K562 (cell line): ENCODE data around the gene HOXB5. TPM values are rescaled to one million over a fixed set of nuclear protein-coding genes. Genes with fewer than 3 reads are reported as not detected.

Experiments used
- ARID2 ChIP-seq: fragments of 450-650 bp; IDR thresholded peaks from 2 replicates; pipeline ENCODE4 v1.6.1; 2017; ENCODE audit warnings: antibody characterized with exemption, mild to moderate bottlenecking
- CBFA2T2 ChIP-seq: fragments of 450-650 bp; conservative IDR thresholded peaks from 2 replicates; pipeline ENCODE4 v1.6.1; 2017; ENCODE audit warnings: mild to moderate bottlenecking
- CBX3 ChIP-seq, 2 experiments: IDR thresholded peaks; 1 replicate in 1 of 2; 2 replicates in 1 of 2; pipeline ENCODE4 v1.6.1; 2012; ENCODE audit warnings: inconsistent platforms in 2 of 2, low read length in 2 of 2, borderline replicate concordance in 1 of 2, control low read depth in 1 of 2
- CTCFL ChIP-seq: IDR thresholded peaks from 2 replicates; pipeline ENCODE4 v1.6.1; 2011; ENCODE audit warnings: borderline replicate concordance, low read depth, mild to moderate bottlenecking, moderate library complexity, low read length; ENCODE audit not compliant: insufficient read depth, poor library complexity, severe bottlenecking
- EWSR1 ChIP-seq: fragments of 450-650 bp; IDR thresholded peaks from 2 replicates; pipeline ENCODE4 v1.6.1; 2018; ENCODE audit warnings: borderline replicate concordance, mild to moderate bottlenecking, low read depth, moderate library complexity; ENCODE audit not compliant: partially characterized antibody
- FOXA1 ChIP-seq: fragments of 450-650 bp; IDR thresholded peaks from 2 replicates; pipeline ENCODE4 v1.6.1; 2016; ENCODE audit warnings: mild to moderate bottlenecking, borderline replicate concordance
- MTA2 ChIP-seq: fragments of 450-650 bp; IDR thresholded peaks from 2 replicates; pipeline ENCODE4 v1.6.1; 2016; ENCODE audit warnings: low read depth
- NFE2 ChIP-seq: IDR thresholded peaks from 2 replicates; pipeline ENCODE4 v1.6.1; 2014; ENCODE audit warnings: antibody characterized with exemption, low read depth
- PTBP1 ChIP-seq: fragments of 200-400 bp; formaldehyde crosslinking; IDR thresholded peaks from 2 replicates; pipeline ENCODE4 v1.6.1; 2017; ENCODE audit warnings: low read depth, low read length
- SETDB1 ChIP-seq: IDR thresholded peaks from one replicate; pipeline ENCODE4 v1.6.1; 2012; ENCODE audit warnings: low read length, control low read depth, inconsistent platforms
- SREBF1 ChIP-seq: fragments of 150-350 bp; IDR thresholded peaks from 2 replicates; pipeline ENCODE4 v1.6.1; 2014; ENCODE audit warnings: antibody characterized with exemption, low read depth, low read length, borderline replicate concordance
- ZBTB8A ChIP-seq: fragments of 450-650 bp; IDR thresholded peaks from 2 replicates; pipeline ENCODE4 v1.6.1; 2018; ENCODE audit warnings: mild to moderate bottlenecking, moderate library complexity; ENCODE audit not compliant: partially characterized antibody
- ZKSCAN8 ChIP-seq: fragments of 200-800 bp; sonication (Bioruptor generic); IDR thresholded peaks from 2 replicates; pipeline ENCODE4 v1.6.1; 2016; ENCODE audit warnings: missing genetic modification characterization, missing compliant biosample characterization
- ZNF133 ChIP-seq: fragments of 250-450 bp; sonication (Bioruptor Pico); IDR thresholded peaks from 2 replicates; pipeline ENCODE4 v1.4.0; 2020; ENCODE audit warnings: mild to moderate bottlenecking
- ZNF277 ChIP-seq: fragments of 250-450 bp; sonication (Bioruptor Pico); IDR thresholded peaks from 2 replicates; pipeline ENCODE4 v1.8.0; 2022; ENCODE audit warnings: inconsistent platforms, mild to moderate bottlenecking, moderate library complexity, borderline replicate concordance
- polyA plus RNA-seq, 8 experiments: library from polyadenylated mRNA; depleted of rRNA in 4 of 8; stranded (reverse) in 5 of 8; unstranded in 3 of 8; fragments of >200 nt; fragmentation: Nextera tagmentation in 2 of 8; fragmentation: Illumina TruSeq in 1 of 8; extraction: Ambion mirVana in 2 of 8; extraction: Trizol in 1 of 8; gene quantifications; 2 replicates each; pipeline versions ENCODE4 v1.2.1 to v1.2.3, GENCODE V29; 2011 to 2014; ENCODE audit warnings: inconsistent platforms in 1 of 8, missing spikeins in 1 of 8
- total RNA-seq, 7 experiments: library from RNA; depleted of rRNA in 6 of 7; stranded (reverse); fragments of >200 nt in 6 of 7; fragmentation: Illumina TruSeq in 2 of 7; extraction: Trizol in 2 of 7; gene quantifications; 2 replicates each; pipeline versions ENCODE4 v1.2.1 to v1.2.3, GENCODE V29; 2011 to 2021; ENCODE audit warnings: low replicate concordance in 1 of 7
- TF ChIP-seq, protein P1 (sequence below): fragments of 450-650 bp; formaldehyde crosslinking; IDR thresholded peaks from 2 replicates; pipeline ENCODE4 v1.4.0; 2022; ENCODE audit warnings: mild to moderate bottlenecking, moderate library complexity
- TF ChIP-seq, protein P2 (sequence below): fragments of 250-450 bp; sonication (Bioruptor Pico); IDR thresholded peaks from 2 replicates; pipeline ENCODE4 v1.4.0; 2020; ENCODE audit warnings: mild to moderate bottlenecking, moderate library complexity, borderline replicate concordance
- TF ChIP-seq, protein P3 (sequence below), 2 experiments: fragments of 250-450 bp in 1 of 2; fragments of 450-650 bp in 1 of 2; sonication (Bioruptor Pico) in 1 of 2; IDR thresholded peaks; 2 replicates each; pipeline versions ENCODE4 v1.6.1 to v1.8.0; 2016 to 2021; ENCODE audit warnings: mild to moderate bottlenecking in 2 of 2, moderate library complexity in 2 of 2, missing compliant biosample characterization in 1 of 2, missing genetic modification characterization in 1 of 2

Gene HOXB5
- total and polyA plus RNA-seq, 9 of the 15 experiments (the other 6 are each of a cell fraction or from before 2014, with no cell fraction given) = 0.24 to 2.7 (median 0.65) TPM

- peak; percentile 78 for TF ChIP-seq CBFA2T2
- no peak for TF ChIP-seq ARID2
- TF ChIP-seq, protein P1, sequence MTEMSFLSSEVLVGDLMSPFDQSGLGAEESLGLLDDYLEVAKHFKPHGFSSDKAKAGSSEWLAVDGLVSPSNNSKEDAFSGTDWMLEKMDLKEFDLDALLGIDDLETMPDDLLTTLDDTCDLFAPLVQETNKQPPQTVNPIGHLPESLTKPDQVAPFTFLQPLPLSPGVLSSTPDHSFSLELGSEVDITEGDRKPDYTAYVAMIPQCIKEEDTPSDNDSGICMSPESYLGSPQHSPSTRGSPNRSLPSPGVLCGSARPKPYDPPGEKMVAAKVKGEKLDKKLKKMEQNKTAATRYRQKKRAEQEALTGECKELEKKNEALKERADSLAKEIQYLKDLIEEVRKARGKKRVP (CRISPR knock-in tag) = no peak
- no peak for TF ChIP-seq FOXA1
- TF ChIP-seq, protein P2, sequence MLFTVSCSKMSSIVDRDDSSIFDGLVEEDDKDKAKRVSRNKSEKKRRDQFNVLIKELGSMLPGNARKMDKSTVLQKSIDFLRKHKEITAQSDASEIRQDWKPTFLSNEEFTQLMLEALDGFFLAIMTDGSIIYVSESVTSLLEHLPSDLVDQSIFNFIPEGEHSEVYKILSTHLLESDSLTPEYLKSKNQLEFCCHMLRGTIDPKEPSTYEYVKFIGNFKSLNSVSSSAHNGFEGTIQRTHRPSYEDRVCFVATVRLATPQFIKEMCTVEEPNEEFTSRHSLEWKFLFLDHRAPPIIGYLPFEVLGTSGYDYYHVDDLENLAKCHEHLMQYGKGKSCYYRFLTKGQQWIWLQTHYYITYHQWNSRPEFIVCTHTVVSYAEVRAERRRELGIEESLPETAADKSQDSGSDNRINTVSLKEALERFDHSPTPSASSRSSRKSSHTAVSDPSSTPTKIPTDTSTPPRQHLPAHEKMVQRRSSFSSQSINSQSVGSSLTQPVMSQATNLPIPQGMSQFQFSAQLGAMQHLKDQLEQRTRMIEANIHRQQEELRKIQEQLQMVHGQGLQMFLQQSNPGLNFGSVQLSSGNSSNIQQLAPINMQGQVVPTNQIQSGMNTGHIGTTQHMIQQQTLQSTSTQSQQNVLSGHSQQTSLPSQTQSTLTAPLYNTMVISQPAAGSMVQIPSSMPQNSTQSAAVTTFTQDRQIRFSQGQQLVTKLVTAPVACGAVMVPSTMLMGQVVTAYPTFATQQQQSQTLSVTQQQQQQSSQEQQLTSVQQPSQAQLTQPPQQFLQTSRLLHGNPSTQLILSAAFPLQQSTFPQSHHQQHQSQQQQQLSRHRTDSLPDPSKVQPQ = no peak
- TF ChIP-seq, protein P3, sequence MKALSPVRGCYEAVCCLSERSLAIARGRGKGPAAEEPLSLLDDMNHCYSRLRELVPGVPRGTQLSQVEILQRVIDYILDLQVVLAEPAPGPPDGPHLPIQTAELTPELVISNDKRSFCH (CRISPR knock-in tag; IDR thresholded peaks at IDR 0.05) = no peak
- TF ChIP-seq, protein P3 (tag; IDR thresholded peaks at IDR 0.05) = no peak
- no peak for TF ChIP-seq ZBTB8A
- TF ChIP-seq PTBP1 = no peak
- no peak for TF ChIP-seq SREBF1
- no peak for TF ChIP-seq ZNF277
- TF ChIP-seq ZNF133 (CRISPR knock-in tag) = no peak
- no peak for TF ChIP-seq CTCFL
- no peak for TF ChIP-seq NFE2
- TF ChIP-seq CBX3 (IDR thresholded peaks at IDR 0.05; ENCODE audit: borderline replicate concordance in 1 of 2, low read length in 2 of 2) = no peak; a peak in 1 of 3 replicates
- no peak for TF ChIP-seq SETDB1
- peak; percentile 54 for TF ChIP-seq MTA2
- TF ChIP-seq EWSR1 = no peak
- TF ChIP-seq ZKSCAN8 (CRISPR knock-in tag) = 0 out of 2 replicates have a peak, but pooled peaks have one; percentile 8
Measured at GRCh38 chr17:48546924-48547807, 46.4 kb downstream of the HOXB5 start (continued).
